T-helper 1 cell (primary cell): ENCODE results near the gene PRIM2.
"Not testable (repeated sequence)": the region's sequence is repeated elsewhere in the genome, so short reads cannot be mapped to it uniquely, and the experiment has no call there.

ENCODE experiments used
- DNase-seq, 5 donors: peaks; one replicate each; pipeline ENCODE4 v3.0.0-alpha.2; 2012 to 2020

PRIM2 gene

GRCh38 chr6:57449496-57450066 lies 132.2 kb downstream of the PRIM2 start:
- DNase-seq: not testable (repeated sequence)

GRCh38 chr6:57459781-57460180 lies 142.4 kb downstream of the PRIM2 start:
- not testable (repeated sequence) for DNase-seq

GRCh38 chr6:57461022-57461421 lies 143.6 kb downstream of the PRIM2 start:
- DNase-seq: not testable (repeated sequence)

GRCh38 chr6:57463809-57464208 lies 146.4 kb downstream of the PRIM2 start:
- DNase-seq: not testable (repeated sequence)

- not testable (repeated sequence) for DNase-seq
Observed at GRCh38 chr6:57465968-57466367, 148.5 kb downstream of the PRIM2 start.

GRCh38 chr6:57469072-57469471 lies 151.6 kb downstream of the PRIM2 start:
- DNase-seq: no peak

- DNase-seq: not testable (repeated sequence)
Observed at GRCh38 chr6:57470148-57470547, 152.7 kb downstream of the PRIM2 start.

GRCh38 chr6:57471314-57471864 lies 154.0 kb downstream of the PRIM2 start:
- not testable (repeated sequence) for DNase-seq

- DNase-seq: not testable (repeated sequence)
Observed at GRCh38 chr6:57472861-57473362, 155.5 kb downstream of the PRIM2 start.

- DNase-seq: not testable (repeated sequence)
Observed at GRCh38 chr6:57474862-57475475, 157.5 kb downstream of the PRIM2 start.

GRCh38 chr6:57475656-57476055 lies 158.2 kb downstream of the PRIM2 start:
- DNase-seq: not testable (repeated sequence)

GRCh38 chr6:57480194-57480593 lies 162.8 kb downstream of the PRIM2 start:
- not testable (repeated sequence) for DNase-seq

- not testable (repeated sequence) for DNase-seq
Observed at GRCh38 chr6:57481121-57481520, 163.7 kb downstream of the PRIM2 start.

GRCh38 chr6:57482471-57482870 lies 165.0 kb downstream of the PRIM2 start:
- not testable (repeated sequence) for DNase-seq

GRCh38 chr6:57486494-57487081 lies 169.2 kb downstream of the PRIM2 start:
- not testable (repeated sequence) for DNase-seq

- not testable (repeated sequence) for DNase-seq
Observed at GRCh38 chr6:57488551-57488950, 171.1 kb downstream of the PRIM2 start.

GRCh38 chr6:57489887-57490286 lies 172.5 kb downstream of the PRIM2 start:
- not testable (repeated sequence) for DNase-seq

- not testable (repeated sequence) for DNase-seq
Observed at GRCh38 chr6:57491795-57492194, 174.4 kb downstream of the PRIM2 start.

GRCh38 chr6:57496251-57496650 lies 178.8 kb downstream of the PRIM2 start:
- not testable (repeated sequence) for DNase-seq

- not testable (repeated sequence) for DNase-seq
Observed at GRCh38 chr6:57500368-57501021, 183.1 kb downstream of the PRIM2 start.

GRCh38 chr6:57502387-57502786 lies 185.0 kb downstream of the PRIM2 start:
- DNase-seq: not testable (repeated sequence)

GRCh38 chr6:57505251-57505650 lies 187.8 kb downstream of the PRIM2 start:
- DNase-seq: not testable (repeated sequence)

GRCh38 chr6:57510390-57510789 lies 193.0 kb downstream of the PRIM2 start:
- DNase-seq: not testable (repeated sequence)
